C4-2B (cell line): ENCODE data around the gene KCNJ12.

ENCODE experiments used
- CTCF ChIP-seq: fragments of 450-650 bp; conservative IDR thresholded peaks from 2 replicates; pipeline ENCODE4 v1.5.1; 2017; ENCODE audit warnings: mild to moderate bottlenecking
- ZFX ChIP-seq: fragments of 450-650 bp; IDR thresholded peaks from 2 replicates; pipeline ENCODE4 v1.6.1; 2017

- TF ChIP-seq CTCF, result no peak
- TF ChIP-seq ZFX, result no peak
Measured at GRCh38 chr17:21339011-21339410, 37.1 kb upstream of the KCNJ12 start.
